ENCODE data around the gene TUG1.

DNA sequence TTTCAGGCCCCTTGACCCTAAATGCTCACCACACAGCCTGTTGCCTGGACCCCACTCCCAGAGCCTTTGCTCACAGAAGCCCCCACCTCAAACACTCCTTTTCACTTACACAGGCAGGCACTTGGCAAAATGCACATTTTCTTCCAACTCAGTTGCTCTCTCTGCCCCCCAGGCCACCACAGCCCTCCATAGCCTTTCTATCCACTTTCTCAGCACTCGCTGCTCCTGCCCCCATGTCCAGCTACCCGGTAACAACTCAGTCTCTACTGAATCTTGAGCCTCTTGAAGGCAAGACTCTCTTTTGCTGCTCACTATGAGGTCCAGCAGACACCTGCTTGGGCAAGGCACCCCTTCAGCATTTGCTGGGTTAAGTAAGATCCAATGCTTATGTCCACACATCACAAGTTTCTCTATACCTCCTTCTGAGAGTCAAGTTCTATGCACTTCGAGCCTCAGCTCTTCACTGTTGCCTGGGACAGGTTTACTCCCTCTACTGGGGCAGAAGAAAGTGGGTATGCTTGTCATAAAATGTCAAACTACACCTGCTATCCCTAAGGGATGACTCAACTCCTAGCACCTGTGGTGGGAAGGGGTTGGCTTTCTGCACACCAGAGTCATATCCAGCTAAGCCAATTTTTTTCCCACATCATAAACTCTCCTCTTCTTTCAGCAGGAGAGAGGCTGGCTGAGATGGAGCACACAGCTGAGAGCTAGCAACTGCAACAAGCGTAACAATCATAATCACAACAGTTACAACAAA, 37.3 kb upstream of the TUG1 start:
- TF ChIP-seq EP300 (IDR thresholded peaks at IDR 0.05; ENCODE audit: borderline replicate concordance) (no peak), FOXM1 (IDR thresholded peaks at IDR 0.05; ENCODE audit: borderline replicate concordance, low read depth) (no peak), EGR1 (IDR thresholded peaks at IDR 0.05) (no peak), YY1 (IDR thresholded peaks at IDR 0.05; ENCODE audit: low read depth) (no peak), CEBPB (IDR thresholded peaks at IDR 0.05) (no peak)
- TF ChIP-seq, protein P1, sequence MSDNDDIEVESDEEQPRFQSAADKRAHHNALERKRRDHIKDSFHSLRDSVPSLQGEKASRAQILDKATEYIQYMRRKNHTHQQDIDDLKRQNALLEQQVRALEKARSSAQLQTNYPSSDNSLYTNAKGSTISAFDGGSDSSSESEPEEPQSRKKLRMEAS (IDR thresholded peaks at IDR 0.05), result no peak

Measured in Ishikawa (cell line).